WTC11 (cell line): ENCODE data around the gene POGK. TPM values are rescaled to one million over a fixed set of nuclear protein-coding genes. Genes with fewer than 3 reads are reported as not detected.

Experiments used
- total RNA-seq: library from RNA; stranded (reverse); gene quantifications from 3 replicates; pipeline ENCODE4 v1.2.3, GENCODE V29; 2021

POGK gene
- total RNA-seq, 1 experiment from 2014 or later, result 33.1 TPM

Other genes with a start within 250 kb of the POGK start
- gene TADA1, start 36.8 kb downstream of the POGK start, total RNA-seq, result 16.6 to 18.8 TPM (median 17.5 TPM) in 3 replicates
- 0.89 to 1.8 TPM (median 1.6 TPM) in 3 replicates for gene ILDR2, start 136.1 kb downstream of the POGK start, total RNA-seq
- 0.25 to 0.26 TPM in 2 of 3 replicates, not detected in the other for gene MAEL, start 149.8 kb downstream of the POGK start, total RNA-seq